HEK293T (cell line): ENCODE results near the gene CDH13.

Experiments used
- CTCF ChIA-PET: fragments of 350-600 bp; formaldehyde crosslinking; extraction: SDS; loops from one replicate; lab custom pipeline; 2021; ENCODE audit warnings: antibody characterized with exemption, inconsistent platforms; lab: Yijun Ruan, JAX
- POLR2A ChIA-PET: fragments of 350-600 bp; formaldehyde crosslinking; extraction: SDS; loops from one replicate; lab custom pipeline; 2020; ENCODE audit warnings: antibody characterized with exemption, inconsistent platforms; lab: Yijun Ruan, JAX
- DNase-seq: peaks from one replicate; pipeline ENCODE4 v3.0.0; 2012; ENCODE audit warnings: mixed read lengths; ENCODE audit errors: extremely low spot score
- ARNT ChIP-seq: fragments of 450-650 bp; IDR thresholded peaks from 2 replicates; pipeline ENCODE4 v1.6.1; 2017; ENCODE audit warnings: mild to moderate bottlenecking
- BHLHE40 ChIP-seq: fragments of 450-650 bp; IDR thresholded peaks from 2 replicates; pipeline ENCODE4 v1.6.1; 2016; ENCODE audit warnings: mild to moderate bottlenecking, moderate library complexity, borderline replicate concordance
- CTBP1 ChIP-seq: fragments of 450-650 bp; IDR thresholded peaks from 2 replicates; pipeline ENCODE4 v1.6.1; 2016; ENCODE audit warnings: borderline replicate concordance
- ELF4 ChIP-seq: fragments of 450-650 bp; IDR thresholded peaks from 2 replicates; pipeline ENCODE4 v1.6.1; 2017; ENCODE audit warnings: antibody characterized with exemption
- FOXA1 ChIP-seq: fragments of 450-650 bp; IDR thresholded peaks from 2 replicates; pipeline ENCODE4 v1.6.1; 2016; ENCODE audit warnings: mild to moderate bottlenecking
- FOXK2 ChIP-seq: fragments of 450-650 bp; IDR thresholded peaks from 2 replicates; pipeline ENCODE4 v1.6.1; 2016; ENCODE audit warnings: mild to moderate bottlenecking
- FOXM1 ChIP-seq: fragments of 450-650 bp; IDR thresholded peaks from 2 replicates; pipeline ENCODE4 v1.6.1; 2017; ENCODE audit warnings: mild to moderate bottlenecking, borderline replicate concordance
- HDGF ChIP-seq: fragments of 450-650 bp; IDR thresholded peaks from 2 replicates; pipeline ENCODE4 v1.6.1; 2017; ENCODE audit warnings: antibody characterized with exemption, borderline replicate concordance
- L3MBTL2 ChIP-seq: fragments of 450-650 bp; conservative IDR thresholded peaks from 2 replicates; pipeline ENCODE4 v1.6.1; 2016; ENCODE audit warnings: mild to moderate bottlenecking
- LEF1 ChIP-seq: fragments of 450-650 bp; IDR thresholded peaks from 2 replicates; pipeline ENCODE4 v1.6.1; 2017; ENCODE audit warnings: mild to moderate bottlenecking, borderline replicate concordance
- NFRKB ChIP-seq: fragments of 450-650 bp; IDR thresholded peaks from 2 replicates; pipeline ENCODE4 v1.6.1; 2016; ENCODE audit warnings: mild to moderate bottlenecking, moderate library complexity
- SP1 ChIP-seq: fragments of 450-650 bp; IDR thresholded peaks from 2 replicates; pipeline ENCODE4 v1.6.1; 2017
- SUZ12 ChIP-seq: fragments of 450-650 bp; IDR thresholded peaks from 2 replicates; pipeline ENCODE4 v1.6.1; 2016; ENCODE audit warnings: mild to moderate bottlenecking
- TARDBP ChIP-seq: fragments of 450-650 bp; IDR thresholded peaks from 2 replicates; pipeline ENCODE4 v1.6.1; 2016
- ZNF384 ChIP-seq: fragments of 450-650 bp; IDR thresholded peaks from 2 replicates; pipeline ENCODE4 v1.6.1; 2016
- TF ChIP-seq, protein P1 (sequence below): fragments of 450-650 bp; IDR thresholded peaks from 2 replicates; pipeline ENCODE4 v1.6.1; 2016

Gene CDH13

GRCh38 chr16:83355570-83356218 lies 728.9 kb downstream of the CDH13 start:
- TF ChIP-seq ZNF384 (no peak), FOXM1 (no peak), LEF1 (no peak), FOXK2 (no peak), CTBP1 (no peak), L3MBTL2 (no peak), TARDBP (no peak), BHLHE40 (no peak), ELF4 (no peak), HDGF (no peak)
- CTCF ChIA-PET: interaction anchor here (0.7 kb wide), 1 partner anchor 1069 kb away, joined by 3 read pairs; no protein-coding TSS in a partner anchor

DNA sequence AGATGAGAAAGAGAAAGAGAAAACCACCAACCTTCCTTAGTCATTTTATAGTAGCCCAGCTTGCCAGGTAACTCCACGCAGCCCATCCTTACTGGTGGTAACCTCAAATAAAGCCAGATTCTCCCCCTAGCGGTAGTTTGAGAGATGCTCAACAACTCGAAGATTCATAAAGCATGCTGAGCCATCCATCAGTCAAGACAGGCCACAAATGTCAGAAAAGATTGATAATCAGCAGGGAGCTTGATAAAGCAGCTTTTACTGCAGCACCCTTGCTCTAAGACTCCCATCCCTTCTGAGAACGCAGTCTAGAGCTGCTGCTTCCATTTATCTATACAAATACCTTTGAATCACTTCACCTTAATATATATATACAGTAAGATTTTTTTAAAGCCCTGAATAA lies 729.5 kb downstream of the CDH13 start:
- TF ChIP-seq FOXM1 (no peak), FOXK2 (no peak), BHLHE40 (no peak), ZNF384 (no peak), CTBP1 (no peak), TARDBP (no peak), HDGF (no peak)
- TF ChIP-seq, protein P1, sequence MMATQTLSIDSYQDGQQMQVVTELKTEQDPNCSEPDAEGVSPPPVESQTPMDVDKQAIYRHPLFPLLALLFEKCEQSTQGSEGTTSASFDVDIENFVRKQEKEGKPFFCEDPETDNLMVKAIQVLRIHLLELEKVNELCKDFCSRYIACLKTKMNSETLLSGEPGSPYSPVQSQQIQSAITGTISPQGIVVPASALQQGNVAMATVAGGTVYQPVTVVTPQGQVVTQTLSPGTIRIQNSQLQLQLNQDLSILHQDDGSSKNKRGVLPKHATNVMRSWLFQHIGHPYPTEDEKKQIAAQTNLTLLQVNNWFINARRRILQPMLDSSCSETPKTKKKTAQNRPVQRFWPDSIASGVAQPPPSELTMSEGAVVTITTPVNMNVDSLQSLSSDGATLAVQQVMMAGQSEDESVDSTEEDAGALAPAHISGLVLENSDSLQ: peak; percentile 40; the same call in 1 of the 2 replicates
- POLR2A ChIA-PET: no interaction called here
- peak; percentile 51 for DNase-seq
- CTCF ChIA-PET: interaction anchor here (0.7 to 1.0 kb wide), 3 partner anchors 48 to 1069 kb away, joined by 3 to 4 read pairs (median 3); no protein-coding TSS in a partner anchor

More at GRCh38 chr16:83355570-83356218, 728.9 kb downstream of the CDH13 start:
- POLR2A ChIA-PET: no interaction called here
- DNase-seq: no peak

DNA sequence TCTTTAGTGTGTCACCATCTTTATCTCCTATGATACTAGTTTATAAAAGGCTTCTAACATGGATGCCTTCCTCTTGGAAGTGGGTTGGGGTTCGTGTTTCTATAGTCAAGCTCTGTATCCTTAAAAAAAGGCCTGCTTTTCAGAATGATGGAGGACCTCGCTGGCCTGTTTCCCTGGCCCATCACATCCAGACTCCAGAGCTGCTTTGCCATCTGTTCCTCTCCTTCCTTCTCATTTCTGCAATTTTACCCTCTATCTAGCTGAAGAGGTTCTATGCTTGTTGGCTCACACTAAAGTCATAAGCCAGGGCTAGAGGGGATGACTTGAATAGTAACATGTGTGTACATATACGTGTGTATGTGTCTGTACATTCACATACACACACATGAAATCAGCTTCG lies 730.2 kb downstream of the CDH13 start:
- POLR2A ChIA-PET: no interaction called here
- CTCF ChIA-PET: interaction anchor here (1.0 kb wide), 1 partner anchor 48 kb away, joined by 4 read pairs; no protein-coding TSS in a partner anchor
- TF ChIP-seq FOXM1 (no peak), NFRKB (no peak), FOXA1 (no peak), ARNT (no peak), SP1 (no peak), ZNF384 (no peak), SUZ12 (no peak), FOXK2 (no peak)
- no peak for DNase-seq

DNA sequence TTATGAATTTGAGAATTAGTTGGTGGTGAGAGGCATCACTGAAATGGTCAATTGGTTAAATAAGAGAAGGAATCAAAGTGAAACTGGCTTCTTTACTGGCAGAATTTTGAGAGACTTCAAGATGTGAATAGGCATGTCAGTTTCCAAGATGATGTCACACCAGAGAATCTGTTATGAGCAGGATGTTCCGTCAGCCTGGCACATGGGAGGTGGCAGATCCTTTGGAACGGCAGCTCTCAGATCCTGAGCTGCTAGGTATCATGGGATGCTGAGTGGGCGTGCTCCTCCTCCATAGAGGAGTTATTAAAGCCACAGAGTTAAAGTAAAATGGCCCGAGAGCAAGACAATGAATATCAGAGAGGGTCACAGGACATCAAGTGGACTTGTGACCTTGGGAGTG lies 736.8 kb downstream of the CDH13 start:
- TF ChIP-seq FOXM1: no peak
- TF ChIP-seq ZNF384: no peak
- no peak for TF ChIP-seq HDGF
- no peak for TF ChIP-seq BHLHE40
- no peak for TF ChIP-seq CTBP1
- no peak for TF ChIP-seq FOXK2
- TF ChIP-seq SUZ12: no peak
- no peak for TF ChIP-seq ELF4
- no peak for TF ChIP-seq NFRKB
- no peak for TF ChIP-seq TARDBP
- TF ChIP-seq FOXA1: no peak
- TF ChIP-seq ARNT: no peak
- TF ChIP-seq, protein P1: no peak
- TF ChIP-seq L3MBTL2: no peak
- no peak for TF ChIP-seq LEF1
- DNase-seq: no peak
- POLR2A ChIA-PET: no interaction called here
- CTCF ChIA-PET: no interaction called here

GRCh38 chr16:83365166-83365565 lies 738.4 kb downstream of the CDH13 start:
- no peak for DNase-seq
- ChIA-PET CTCF (no interaction called here), POLR2A (no interaction called here)
- TF ChIP-seq ZNF384 (no peak), NFRKB (no peak), SP1 (no peak), LEF1 (no peak), SUZ12 (no peak), ELF4 (no peak), L3MBTL2 (no peak), CTBP1 (no peak), HDGF (no peak), TARDBP (no peak), FOXM1 (no peak), ARNT (no peak), FOXA1 (no peak), BHLHE40 (no peak), FOXK2 (no peak)
- TF ChIP-seq, protein P1: no peak

GRCh38 chr16:83366228-83366627 lies 739.5 kb downstream of the CDH13 start:
- TF ChIP-seq LEF1 (no peak), BHLHE40 (no peak), FOXA1 (no peak), FOXK2 (no peak), TARDBP (no peak), SP1 (no peak), CTBP1 (no peak), NFRKB (no peak), ARNT (no peak), HDGF (no peak), FOXM1 (no peak), SUZ12 (no peak), ZNF384 (no peak), ELF4 (no peak), L3MBTL2 (no peak)
- TF ChIP-seq, protein P1: no peak
- POLR2A ChIA-PET: no interaction called here
- CTCF ChIA-PET: no interaction called here
- no peak for DNase-seq
